ENCODE results near the gene TRRAP. TPM values are rescaled to one million over a fixed set of nuclear protein-coding genes. Genes with fewer than 3 reads are reported as not detected.

Gene TRRAP
- total RNA-seq, 1 experiment from 2014 or later: 23.1 TPM

DNA sequence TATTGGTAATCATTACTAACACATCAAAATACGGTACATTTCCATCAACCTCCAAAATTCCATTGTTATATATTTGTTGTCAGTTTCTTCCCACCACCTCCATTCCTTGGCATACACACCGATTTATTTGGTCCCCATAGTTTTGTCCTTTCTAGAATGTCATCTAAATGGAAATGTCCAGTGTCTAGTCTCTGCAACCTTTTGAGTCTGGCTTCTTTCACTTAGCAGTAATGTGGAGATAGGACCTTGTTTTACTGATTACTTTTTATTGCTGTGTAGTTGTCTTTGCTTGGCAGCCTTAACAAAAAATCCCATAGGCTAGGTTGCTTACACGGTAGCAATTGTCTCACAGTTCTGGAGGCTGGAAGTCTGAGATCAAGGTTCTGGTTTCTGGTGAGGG lies 22.5 kb downstream of the TRRAP start:
- DNase-seq (ENCODE audit: low read depth): no peak

DNA sequence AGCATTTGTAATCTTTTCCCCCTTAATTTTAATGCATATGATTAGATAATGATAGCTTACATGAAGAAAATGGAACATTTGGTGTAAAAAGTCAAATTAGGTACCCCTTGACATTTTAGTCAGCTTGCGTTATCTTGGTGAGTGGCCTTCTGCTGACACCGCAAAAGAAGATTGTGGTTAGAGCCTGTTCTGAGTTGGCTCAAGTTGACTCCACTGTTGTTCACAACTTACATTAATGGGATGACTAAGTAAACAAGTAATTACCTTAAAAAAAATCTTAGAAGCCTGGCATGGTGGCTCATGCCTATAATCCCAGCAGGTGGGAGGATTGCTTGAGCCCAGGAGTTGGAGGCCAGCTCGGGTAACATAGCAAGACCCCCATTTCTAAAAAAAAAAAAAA lies 24.2 kb downstream of the TRRAP start:
- DNase-seq (ENCODE audit: low read depth): no peak

DNA sequence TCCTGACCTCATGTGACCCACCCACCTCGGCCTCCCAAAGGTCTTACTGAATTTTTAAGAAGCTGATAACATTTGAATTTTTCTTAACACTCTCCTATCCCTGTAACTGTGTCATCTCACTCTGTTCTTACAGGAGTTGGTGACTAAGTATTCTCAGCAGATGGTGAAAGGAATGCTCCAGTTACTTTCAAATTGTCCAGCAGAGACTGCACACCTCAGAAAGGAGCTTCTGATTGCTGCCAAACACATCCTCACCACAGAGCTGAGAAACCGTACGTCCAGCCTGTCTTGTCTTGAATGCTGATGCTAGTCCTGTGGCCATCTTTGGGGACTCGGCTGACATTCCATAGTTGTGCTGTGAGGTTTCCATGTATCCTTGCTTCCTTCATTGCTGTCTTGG lies 24.9 kb downstream of the TRRAP start:
- DNase-seq (ENCODE audit: low read depth): no peak

DNA sequence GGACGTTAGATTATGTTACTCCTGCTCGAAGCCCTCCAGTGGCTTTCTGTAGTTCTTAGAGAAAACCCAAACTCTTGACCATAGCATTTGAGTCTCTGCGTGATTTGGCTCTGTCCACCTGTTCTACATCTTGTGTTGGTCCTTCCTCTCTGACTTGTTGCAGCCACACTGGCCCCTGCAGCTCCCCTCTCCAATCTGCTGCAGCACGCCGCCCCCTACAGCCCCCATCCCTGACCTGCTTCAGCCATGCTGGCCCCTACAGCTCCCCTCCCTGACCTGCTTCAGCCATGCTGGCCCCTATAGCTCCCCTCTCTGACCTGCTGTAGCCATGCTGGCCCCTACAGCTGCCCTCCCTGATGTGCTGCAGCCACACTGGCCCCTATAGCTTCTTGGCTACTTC lies 29.2 kb downstream of the TRRAP start:
- no peak for DNase-seq (ENCODE audit: low read depth)

DNA sequence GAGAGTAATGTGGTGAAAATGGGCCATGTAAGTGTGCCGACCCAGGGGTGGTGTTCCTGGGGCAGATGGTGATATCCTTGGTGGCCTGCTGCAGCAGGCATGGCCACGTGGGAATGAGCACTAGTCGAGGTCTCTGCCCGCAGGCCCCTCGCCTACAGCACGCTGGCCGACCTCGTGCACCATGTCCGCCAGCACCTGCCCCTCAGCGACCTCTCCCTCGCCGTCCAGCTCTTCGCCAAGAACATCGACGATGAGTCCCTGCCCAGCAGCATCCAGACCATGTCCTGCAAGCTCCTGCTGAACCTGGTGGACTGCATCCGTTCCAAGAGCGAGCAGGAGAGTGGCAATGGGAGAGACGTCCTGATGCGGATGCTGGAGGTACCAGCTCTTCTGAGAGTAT lies 30.3 kb downstream of the TRRAP start:
- no peak for DNase-seq (ENCODE audit: low read depth)

DNA sequence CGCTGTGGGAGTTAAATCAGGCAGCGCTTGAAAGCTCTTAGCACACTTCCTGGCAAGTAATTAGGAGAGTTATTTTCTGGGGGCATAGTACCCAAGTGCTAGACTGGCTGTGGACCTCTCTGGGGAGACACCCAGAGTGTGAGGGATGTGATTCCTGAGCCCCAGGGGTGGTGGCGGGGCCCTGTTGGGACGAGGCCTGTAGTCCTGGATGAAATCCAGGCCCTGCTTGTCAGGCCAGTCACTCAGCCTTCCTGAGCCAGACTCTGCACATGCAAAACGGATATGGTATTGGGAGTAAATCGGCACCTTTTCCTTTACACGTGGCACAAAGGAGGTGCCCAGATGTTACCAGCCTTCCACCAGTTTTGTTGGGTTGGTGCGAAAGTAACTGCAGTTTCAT lies 31.2 kb downstream of the TRRAP start:
- DNase-seq (ENCODE audit: low read depth): no peak

DNA sequence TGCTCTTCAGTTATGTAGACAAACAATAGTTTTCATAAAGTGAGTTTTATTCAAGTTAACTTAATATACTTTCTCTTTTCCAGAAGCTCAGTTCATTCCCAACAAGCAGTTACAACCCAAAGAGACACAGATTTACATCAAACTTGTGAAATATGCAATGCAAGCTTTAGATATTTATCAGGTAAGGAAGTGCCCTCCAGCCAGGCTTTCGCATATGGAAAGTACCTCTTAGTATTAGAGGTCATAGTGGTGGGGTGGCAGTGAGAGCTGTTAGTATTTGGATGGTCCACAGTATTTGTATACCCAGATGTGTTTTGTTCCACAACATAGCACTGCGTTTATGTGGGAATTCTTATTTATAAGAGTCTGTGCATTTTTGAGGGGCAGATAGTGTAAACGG lies 32.1 kb downstream of the TRRAP start:
- DNase-seq (ENCODE audit: low read depth): no peak

DNA sequence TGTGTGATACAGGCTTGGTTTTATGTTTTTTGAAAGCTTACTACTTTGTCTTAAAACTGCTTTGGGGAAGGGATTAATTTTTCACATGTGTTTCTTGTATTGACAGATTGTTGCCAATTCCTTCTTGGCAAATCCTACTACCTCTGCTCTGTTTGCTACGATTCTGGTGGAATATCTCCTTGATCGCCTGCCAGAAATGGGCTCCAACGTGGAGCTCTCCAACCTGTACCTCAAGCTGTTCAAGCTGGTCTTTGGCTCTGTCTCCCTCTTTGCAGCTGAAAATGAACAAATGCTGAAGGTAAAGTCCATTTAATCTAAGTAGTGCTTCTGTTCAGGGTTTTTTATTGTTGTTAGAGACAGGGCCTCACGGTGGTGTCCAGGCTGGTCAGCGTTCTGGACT lies 33.6 kb downstream of the TRRAP start:
- DNase-seq (ENCODE audit: low read depth): no peak

DNA sequence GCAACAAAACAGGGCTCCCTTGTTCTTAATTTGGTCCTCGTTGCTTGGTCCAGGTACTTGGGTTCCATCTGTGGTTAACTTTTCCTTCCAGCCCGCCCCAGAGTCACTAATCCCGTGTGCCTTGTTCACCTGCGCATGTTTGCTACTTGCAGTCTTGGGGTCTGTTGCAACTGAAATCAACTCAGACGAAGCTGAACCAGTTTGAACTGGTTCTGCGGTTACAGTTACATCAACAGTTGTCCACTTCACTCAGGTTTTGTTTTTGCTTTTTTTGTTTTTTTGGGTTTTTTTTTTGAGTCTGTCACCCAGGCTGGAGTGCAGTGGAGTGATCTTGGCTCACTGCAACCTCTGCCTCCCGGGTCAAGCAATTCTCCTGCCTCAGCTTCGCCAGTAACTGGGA lies 34.7 kb downstream of the TRRAP start:
- peak; percentile 55 for DNase-seq (ENCODE audit: low read depth)

DNA sequence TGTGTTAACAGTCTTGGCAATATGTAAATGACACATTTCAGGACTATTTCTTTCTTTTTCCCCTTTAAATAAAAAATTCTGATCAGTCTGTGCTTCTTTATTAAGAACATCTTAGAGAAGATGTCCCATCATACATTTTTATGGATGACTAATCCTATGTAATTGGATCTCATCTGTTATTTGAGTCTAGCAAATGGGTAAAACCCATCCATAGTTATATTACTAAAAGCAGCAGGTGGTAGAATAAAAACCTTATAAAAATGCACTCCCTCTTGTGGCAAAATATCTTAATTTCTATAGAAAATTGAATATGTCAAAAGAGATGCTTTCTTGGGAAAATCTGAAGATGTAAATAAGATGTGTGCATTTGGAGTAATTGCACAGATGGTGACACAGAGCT lies 35.3 kb downstream of the TRRAP start:
- DNase-seq (ENCODE audit: low read depth): peak; percentile 85

DNA sequence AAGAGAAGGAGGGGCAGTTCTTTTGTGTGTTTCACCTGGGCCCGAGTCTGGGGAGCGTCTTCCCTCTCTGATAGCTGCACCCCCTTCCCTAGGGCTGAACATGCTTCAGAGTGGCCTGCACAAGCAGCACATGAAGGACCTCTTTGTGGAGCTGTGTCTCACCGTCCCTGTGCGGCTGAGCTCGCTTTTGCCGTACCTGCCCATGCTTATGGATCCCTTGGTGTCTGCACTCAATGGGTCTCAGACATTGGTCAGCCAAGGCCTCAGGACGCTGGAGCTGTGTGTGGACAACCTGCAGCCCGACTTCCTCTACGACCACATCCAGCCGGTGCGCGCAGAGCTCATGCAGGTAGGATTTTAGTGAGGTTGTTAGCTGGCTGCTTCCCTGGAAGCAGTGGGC lies 39.0 kb downstream of the TRRAP start:
- DNase-seq (ENCODE audit: low read depth): no peak

DNA sequence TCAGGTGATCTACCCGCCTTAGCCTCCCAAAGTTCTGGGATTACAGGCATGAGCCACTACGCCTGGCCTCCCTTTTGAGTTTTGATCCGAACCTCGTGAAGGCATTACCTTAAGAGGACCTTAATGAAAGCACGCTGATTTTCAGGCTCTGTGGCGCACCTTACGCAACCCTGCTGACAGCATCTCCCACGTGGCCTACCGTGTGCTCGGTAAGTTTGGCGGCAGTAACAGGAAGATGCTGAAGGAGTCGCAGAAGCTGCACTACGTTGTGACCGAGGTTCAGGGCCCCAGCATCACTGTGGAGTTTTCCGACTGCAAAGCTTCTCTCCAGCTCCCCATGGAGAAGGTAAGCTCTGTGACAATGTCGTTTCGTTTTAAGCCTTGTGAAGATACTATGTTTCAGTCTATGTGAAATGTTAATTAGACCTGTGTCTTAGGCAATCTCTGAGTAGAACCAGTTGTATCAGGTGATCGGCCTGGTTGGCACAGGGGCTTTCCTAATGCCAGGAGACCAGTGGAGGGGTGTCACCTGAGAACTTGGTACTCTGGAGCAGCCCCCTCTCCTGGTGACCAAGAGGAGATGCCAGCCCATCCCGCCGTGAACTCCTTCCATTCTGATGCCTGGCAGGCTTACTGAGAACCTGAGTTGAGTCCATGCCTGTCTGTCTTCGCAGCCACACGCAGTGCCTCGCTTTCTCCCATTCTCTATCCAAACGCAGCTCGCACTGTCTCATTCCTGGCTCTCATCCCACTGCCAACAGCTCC lies 43.5 kb downstream of the TRRAP start:
- no peak for DNase-seq (ENCODE audit: low read depth)

DNA sequence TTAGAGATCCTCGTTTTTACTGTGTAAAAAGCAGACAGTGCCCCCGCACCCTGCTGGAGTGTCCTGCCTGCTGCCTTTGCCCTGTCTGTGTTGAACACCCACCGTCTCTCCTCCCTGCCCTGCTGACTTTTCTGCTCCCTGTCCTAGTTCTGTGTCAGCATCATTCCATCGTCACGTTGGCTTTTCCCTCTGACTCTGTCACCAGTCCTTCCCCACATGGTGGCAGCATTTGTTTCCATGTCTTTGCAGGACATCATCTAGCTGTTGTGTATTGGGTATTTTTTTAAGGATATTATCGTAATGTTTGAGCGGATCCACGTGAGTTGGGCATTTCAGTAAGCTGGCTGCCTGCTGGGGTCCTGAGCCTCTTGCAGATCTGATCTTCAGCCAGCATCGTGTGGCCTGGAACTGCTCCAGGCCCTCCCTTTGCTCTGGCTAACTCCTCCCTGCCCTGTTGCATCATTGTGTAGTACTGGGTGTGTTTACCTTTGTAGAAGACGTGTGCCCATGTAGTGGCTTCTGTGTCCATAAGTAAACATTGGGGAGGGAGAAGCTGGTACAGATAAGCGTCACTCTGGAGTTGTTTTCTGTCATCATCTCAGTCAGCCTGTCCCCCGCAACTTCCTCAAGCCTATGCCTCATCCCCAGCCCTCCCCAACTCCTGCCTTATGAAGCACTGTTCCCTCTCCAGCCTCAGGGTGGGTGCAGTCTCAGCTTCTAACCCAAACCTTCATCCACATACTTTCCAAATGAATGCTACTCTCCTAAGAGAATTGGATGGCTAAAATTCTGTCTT lies 44.3 kb downstream of the TRRAP start:
- DNase-seq (ENCODE audit: low read depth): no peak

DNA sequence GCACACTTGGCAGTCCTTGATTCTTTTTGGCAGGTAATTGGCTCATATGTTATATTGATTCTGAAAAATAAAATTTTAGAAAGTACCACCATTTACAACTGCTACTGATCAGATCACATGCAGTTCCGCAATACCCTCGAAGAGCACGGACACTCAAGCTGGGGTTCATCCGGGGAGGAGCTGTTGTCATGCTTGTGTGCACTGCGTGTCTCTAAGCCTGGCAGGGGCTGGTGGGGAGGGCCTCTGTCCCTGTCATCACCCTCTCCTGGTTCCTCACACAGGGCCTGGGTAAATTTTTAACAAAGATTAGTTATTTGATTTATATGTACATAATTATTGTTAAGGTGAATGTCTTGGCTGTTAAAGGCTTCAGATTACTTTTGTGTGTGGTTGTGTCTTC lies 45.2 kb downstream of the TRRAP start:
- DNase-seq (ENCODE audit: low read depth): no peak

DNA sequence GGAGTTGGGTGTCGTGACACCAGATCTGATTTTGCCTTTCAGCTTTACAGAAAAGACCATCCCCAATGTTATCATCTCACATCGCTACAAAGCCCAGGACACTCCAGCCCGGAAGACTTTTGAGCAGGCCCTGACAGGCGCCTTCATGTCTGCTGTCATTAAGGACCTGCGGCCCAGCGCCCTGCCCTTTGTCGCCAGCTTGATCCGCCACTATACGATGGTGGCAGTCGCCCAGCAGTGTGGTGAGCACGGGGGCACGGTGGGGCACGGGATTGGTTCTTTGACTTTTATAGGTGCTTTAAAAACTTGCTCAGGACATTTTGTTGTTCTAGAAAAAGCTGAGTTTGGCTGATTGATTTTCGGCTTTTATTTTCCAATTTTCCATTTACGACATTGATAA lies 48.8 kb downstream of the TRRAP start:
- no peak for DNase-seq (ENCODE audit: low read depth)

DNA sequence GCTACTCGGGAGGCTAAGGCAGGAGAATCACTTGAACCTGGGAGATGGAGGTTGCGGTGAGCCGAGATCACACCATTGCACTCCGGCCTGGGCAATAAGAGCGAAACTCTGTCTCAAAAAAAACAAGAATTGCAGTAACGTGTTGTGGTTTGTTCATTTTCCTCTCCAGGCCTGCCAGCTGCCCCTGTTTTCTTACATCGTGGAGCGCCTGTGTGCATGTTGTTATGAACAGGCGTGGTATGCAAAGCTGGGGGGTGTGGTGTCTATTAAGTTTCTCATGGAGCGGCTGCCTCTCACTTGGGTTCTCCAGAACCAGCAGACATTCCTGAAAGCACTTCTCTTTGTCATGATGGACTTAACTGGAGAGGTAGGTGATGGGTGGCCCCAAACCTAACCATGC lies 52.1 kb downstream of the TRRAP start:
- DNase-seq (ENCODE audit: low read depth): no peak

DNA sequence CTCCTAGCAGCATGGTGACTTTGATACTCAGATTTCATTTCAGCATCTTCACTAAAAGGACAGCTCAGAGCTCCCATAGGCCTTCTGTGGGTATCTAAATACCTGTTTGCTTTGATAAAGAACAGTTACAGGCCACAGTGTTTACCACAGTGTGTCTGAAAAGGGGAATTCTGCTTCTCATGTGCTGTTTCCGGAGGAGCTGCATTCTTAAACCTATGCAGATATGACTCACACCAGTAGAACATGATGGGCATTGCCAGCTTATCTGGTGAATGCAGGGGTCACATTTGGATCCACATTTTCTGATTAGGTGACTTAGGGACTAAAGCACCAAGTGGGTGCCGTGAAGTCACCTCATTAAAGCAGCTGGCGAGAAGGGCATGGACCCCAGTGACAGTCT lies 52.6 kb downstream of the TRRAP start:
- no peak for DNase-seq (ENCODE audit: low read depth)

DNA sequence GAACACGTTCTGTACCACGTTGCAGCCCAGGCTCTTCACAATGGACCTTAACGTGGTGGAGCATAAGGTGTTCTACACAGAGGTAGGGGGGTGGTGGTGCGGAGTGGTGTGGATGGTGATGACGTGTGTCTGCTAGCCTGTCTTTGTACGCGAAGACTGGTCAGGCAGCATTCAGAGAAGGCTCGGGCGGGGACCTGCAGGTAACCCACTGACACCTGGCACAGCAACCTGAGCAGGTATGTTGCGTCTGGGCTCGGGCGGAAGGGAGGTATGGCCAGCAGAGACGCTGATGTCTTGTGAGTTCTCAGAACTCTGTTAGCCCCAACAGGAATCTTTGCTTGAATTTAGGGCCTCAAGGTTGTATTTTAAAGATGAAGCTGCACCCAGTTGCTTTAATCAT lies 55.0 kb downstream of the TRRAP start:
- DNase-seq (ENCODE audit: low read depth): no peak

DNA sequence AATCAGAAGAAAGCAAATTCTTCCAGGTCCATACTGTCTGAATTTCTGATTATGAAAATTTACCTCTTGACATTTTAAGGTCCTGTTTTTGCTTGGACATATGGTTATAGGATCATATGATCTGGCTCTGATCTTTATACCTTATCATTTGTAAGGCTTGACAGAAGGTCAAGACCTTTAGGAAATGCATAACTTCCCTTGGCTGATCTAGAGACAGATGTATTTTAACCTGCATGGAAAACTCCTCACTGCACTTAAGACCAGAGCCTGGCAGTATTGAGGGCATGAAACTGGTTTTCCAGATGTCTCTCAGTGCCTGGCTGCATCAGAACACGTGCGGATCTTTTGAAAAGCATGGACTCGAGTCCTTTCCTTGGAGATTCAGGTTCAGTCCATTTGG lies 55.9 kb downstream of the TRRAP start:
- no peak for DNase-seq (ENCODE audit: low read depth)

DNA sequence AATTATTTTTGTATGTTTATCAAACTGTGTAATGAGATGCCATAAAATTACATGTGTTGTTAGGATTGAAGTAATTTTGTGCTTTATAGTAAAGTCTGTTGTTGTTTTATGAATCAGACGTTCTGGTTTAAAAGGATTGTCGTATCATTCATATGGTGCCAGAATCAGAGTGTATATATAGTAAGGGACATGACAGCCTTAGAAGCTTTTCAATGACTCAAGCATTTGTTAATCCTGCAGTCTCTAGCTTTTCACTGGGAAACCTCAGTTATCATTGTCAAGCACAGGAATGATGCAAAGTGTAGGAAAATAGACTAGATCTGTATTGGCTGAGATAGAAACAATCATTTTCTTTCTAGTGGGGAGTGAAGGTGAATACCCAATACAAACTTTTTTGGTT lies 57.5 kb downstream of the TRRAP start:
- peak; percentile 31 for DNase-seq (ENCODE audit: low read depth)

DNA sequence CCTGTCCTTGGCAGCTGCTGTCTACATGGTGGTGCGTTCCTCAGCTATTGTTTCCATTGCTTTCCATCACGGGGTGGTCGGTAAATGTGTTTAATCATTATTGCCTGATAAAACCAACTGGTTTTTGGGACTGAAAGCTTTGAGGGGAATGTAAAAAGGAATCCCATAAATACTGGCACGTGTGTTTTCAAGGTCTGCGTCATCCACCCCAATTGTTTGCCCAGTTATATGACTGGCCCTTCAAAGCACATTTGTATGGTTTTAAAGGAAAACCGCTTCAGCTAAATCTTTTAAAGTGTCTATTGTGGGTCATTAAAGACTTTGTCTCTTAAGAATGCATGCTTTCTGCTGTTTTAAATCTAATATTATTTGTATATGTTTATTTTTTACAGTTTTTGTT lies 65.0 kb downstream of the TRRAP start:
- no peak for DNase-seq (ENCODE audit: low read depth)

DNA sequence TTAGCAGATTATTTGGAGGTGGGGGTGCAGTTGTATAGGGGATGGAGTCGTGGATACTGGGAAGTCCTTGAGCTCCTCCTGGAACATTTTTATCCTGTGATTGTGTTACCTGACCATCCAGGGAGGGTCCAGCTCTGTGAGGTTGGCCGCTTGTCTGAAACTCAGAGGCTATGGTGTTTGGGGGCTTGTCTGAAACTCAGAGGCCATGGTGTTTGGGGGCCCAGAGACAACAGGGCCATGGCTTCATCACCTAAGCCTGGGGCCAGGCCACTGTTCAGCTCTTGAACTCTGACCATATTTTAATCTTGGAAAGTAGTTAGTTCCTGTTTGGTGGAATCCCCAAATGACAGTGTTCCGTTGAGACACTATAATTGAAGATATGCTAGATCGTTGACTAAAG lies 66.1 kb downstream of the TRRAP start:
- DNase-seq (ENCODE audit: low read depth): no peak

DNA sequence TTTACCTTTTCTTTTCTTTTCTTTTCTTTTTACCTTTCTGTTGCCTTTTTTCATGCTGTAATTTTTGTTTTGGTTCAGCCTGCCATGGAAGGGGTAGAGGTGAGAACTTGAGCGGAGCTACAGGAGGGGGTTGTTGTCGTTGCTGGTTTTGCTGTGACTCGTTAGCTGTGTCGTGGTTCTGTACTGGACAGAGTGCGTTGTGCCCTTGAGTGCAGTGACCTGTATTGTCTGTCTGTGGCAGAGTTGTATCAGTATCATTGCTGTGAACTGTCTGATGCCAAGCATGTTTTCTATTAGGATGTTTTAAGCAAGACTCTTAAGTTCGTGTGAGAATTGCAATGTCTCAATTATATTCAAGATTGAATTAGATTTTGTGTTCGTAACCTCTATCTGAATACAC lies 67.5 kb downstream of the TRRAP start:
- no peak for DNase-seq (ENCODE audit: low read depth)

Data from LHCN-M2 (cell line).